Astrocyte of the spinal cord (primary cell): ENCODE data around the gene NTHL1.

Experiments
- DNase-seq: peaks from one replicate; pipeline ENCODE4 v3.0.0; 2011; ENCODE audit warnings: low read depth, low spot score
- H3K4me3 ChIP-seq: 2 replicates; pipeline ENCODE4 v1.5.1; 2011; ENCODE audit warnings: low read depth, mild to moderate bottlenecking, low read length, moderate library complexity
- in situ Hi-C: cut with HindIII; loops from 2 replicates; pipeline ENCODE4 v1.10.0; 2017; ENCODE audit warnings: low sequenced_read_pairs
- TF ChIP-seq, protein P1 (sequence below): IDR thresholded peaks from 2 replicates; pipeline ENCODE4 v1.5.1; 2012; ENCODE audit warnings: low read depth, mild to moderate bottlenecking, low read length, inconsistent platforms

Gene NTHL1

DNA sequence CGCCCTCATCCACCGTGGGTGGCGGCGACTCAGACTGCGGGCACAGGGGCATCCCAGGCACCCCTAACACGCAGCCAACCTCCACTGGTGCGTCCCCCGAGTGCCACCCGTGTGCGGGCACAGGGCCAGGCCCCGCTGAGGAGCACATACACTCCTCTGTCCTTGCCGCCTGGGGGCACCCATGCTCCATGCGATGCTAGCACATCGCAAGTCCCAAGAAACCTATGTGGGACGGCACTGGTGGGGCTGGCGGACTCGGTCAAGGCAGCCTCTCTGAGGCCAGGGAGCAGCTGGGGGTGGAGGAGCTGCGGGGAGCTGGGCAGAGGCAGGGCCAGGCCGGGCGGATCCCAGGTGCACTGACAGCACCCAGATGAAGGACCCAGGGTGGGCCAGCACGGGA, 42.0 kb downstream of the NTHL1 start:
- no peak for DNase-seq
- H3K4me3 ChIP-seq = no peak overlapping the region
- in situ Hi-C loops = no loop called here
- TF ChIP-seq, protein P1, sequence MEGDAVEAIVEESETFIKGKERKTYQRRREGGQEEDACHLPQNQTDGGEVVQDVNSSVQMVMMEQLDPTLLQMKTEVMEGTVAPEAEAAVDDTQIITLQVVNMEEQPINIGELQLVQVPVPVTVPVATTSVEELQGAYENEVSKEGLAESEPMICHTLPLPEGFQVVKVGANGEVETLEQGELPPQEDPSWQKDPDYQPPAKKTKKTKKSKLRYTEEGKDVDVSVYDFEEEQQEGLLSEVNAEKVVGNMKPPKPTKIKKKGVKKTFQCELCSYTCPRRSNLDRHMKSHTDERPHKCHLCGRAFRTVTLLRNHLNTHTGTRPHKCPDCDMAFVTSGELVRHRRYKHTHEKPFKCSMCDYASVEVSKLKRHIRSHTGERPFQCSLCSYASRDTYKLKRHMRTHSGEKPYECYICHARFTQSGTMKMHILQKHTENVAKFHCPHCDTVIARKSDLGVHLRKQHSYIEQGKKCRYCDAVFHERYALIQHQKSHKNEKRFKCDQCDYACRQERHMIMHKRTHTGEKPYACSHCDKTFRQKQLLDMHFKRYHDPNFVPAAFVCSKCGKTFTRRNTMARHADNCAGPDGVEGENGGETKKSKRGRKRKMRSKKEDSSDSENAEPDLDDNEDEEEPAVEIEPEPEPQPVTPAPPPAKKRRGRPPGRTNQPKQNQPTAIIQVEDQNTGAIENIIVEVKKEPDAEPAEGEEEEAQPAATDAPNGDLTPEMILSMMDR = no peak

DNA sequence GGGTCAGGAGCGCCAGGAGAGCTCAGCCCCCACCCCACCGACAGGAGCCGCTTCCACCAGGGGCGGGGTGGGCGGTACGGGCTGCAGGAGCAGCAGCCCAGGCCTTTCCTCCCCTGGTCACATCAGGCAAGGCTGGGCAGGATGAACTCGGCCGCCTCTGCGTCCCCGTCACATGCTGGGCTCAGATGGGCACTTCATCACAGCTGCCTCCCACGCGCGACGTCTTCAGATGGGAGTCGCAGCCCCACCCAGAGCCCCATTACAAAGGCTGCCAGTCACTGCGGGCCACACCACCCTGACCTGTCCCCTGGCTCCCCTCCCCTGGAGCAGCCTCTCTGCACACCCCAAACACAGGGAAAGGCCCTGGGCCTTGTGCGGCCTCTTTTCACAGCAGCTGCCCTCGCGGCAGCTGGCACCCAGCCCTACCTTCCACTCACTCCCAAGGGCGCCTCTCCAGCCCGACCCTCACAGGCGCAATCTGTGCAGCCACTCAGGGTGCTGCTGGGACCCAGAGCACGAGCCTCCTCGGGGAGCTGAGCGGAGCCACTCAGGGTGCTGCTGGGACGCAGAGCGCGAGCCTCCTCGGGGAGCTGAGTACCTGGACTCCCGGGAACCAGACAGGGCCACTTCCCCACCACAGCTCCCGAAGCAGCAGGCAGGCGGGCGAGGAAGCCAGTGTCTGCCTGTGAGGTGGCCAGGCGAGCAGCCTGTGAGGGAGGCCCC, 42.7 kb downstream of the NTHL1 start:
- no peak for DNase-seq
- TF ChIP-seq, protein P1 = no peak
- in situ Hi-C loops = no loop called here
- no peak overlapping the region for H3K4me3 ChIP-seq

DNA sequence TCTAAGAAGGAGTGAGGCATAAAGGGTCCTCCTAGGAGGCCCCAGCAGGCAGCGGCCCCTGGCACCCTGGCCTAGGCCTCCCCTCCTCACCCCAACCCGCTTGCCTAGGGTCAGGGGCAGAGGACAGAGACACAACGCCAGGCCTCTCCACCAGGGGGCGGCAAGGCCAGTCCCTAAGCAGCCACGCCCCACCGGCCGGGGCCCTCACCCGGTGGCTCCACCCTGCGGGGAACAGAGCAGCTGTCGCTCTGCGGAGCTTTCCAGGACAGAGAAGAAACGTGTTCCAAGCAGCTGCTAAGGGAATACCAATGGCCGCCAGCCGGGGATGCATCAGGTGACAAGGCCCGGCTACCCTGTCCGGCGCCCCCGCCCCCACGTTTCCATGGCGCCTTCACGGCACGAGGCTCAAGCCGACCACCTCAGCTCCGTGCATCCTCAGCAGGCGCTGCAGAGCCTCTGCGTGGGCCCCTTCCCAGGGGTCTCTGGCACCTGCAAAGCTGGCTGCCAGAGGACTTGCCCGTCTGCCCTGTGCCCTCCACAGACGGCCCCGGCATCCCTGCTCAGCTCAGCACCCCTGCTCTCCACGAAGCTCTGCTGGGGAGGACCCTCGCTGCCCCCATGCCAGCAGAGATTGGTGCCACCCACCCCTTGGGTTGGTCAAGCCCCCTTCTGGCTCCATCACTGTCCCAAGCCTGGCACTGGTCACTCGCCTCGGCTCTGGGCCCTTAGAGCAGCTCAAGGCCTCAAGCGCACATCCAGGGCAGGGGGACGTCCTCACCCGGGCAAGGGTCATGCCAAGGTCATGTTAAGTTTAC, 43.6 kb downstream of the NTHL1 start:
- TF ChIP-seq, protein P1 = peak; percentile 99
- no peak overlapping the region for H3K4me3 ChIP-seq

DNA sequence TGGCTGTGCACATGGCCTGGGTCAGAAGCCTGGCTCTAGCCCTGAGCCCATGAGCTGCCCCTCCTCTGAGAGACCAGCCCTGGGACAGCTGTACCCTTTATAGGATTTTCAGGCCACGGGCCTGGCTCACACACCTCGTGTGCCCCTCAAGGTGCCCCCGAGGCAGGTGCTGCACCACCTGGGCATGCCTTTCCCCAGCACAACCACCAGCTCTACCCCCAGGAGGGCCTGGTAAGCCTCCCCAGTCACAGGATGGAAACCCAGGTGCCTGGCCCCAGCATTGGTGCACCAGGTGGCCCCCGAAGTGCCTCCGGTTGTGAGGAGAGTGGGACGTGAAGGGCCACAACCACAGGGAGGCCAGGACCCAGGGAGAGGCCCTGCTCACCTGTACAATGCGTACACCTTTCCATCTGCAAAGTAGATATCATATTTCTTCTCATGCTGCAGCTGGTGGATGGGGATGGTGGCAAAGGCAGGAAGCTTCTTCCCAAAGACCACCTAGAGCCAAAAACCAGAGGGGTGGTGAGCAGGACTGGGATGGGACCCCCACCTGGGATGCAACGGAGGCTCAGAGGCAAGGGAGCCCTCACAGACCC, 44.3 kb downstream of the NTHL1 start:
- TF ChIP-seq, protein P1 = no peak
- H3K4me3 ChIP-seq = no peak overlapping the region
- DNase-seq = no peak
- in situ Hi-C loops = no loop called here

More for the DNA sequence above, 43.6 kb downstream of the NTHL1 start:
- DNase-seq = peak; percentile 81
- in situ Hi-C loops = no loop called here

DNA sequence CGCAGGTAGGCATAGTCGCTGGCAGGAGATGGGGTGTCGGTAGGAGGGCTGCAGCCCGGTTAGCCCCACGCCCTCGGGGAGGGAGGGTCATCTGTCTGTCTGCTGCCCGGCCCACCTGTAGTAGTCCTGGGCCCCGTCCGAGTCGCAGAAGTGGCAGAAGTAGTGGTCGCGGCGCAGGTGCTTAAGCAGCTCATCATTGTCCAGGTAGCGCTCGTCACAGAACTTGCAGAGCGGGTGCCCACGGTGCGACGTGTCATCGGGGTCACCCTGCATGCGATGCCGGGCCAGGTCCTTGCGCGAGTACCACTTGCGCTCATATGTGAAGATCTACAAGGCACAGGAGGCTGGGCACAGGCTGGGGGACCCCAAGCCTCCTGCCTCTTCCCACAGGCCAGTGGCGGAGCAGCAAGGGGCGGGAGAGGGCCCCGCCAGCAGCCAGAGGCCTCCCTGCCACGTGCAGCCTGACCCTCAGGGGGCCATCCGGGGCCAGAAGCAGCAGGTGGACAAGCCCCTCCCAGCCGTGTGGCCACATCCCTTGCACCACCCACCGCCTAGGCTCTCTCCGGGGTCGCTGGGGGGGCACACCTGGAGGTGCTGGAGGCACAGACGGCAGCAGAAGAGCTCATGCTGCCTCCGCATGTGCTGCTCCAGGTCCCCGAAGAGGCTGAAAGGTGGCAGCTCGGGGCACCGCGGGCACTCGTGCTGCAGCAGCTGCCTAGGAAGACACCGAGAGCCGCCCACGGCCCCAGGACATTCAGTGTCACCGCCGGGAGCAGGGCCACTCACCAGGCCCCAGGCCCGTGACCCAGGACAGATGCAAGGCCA, 45.0 kb downstream of the NTHL1 start:
- TF ChIP-seq, protein P1 = no peak
- H3K4me3 ChIP-seq = no peak overlapping the region
- DNase-seq = no peak
- in situ Hi-C loops = no loop called here
